NB4 (cell line): Measurements from ENCODE around the gene PEMT.

ENCODE experiments used
- CTCF ChIP-seq: IDR thresholded peaks from one replicate; pipeline ENCODE4 v1.5.1; 2012; ENCODE audit warnings: low read depth, low read length
- MAX ChIP-seq: IDR thresholded peaks from 2 replicates; pipeline ENCODE4 v1.6.1; 2011; ENCODE audit warnings: low read depth, low read length

DNA sequence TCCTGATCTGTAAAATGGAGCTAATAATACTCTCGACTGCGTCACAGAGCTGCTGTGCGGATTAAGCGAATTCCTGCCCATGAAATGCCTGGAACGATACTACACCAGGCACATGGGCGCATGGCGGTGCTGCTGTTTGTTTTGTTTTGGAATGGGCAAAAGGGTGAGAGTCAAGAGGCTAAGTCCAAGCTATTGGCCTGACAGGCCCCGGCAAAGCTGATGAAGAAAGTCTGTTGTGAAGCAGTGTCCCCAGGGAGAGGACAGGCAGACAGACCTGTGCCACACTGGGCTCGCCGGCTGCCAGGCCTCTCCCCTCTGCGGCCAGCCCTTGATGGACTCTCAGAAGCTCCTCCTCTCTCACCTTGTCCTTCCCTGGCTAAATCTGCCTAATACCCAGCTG, 64.0 kb downstream of the PEMT start:
- no peak for TF ChIP-seq CTCF
- TF ChIP-seq MAX, result no peak
